Epithelial cell of esophagus (primary cell): ENCODE measurements around the gene SERPINB13.

Experiments used
- DNase-seq: peaks from one replicate; pipeline ENCODE4 v3.0.0; 2010; ENCODE audit warnings: low read depth
- H3K4me3 ChIP-seq: 2 replicates; pipeline ENCODE4 v1.5.1; 2011; ENCODE audit warnings: mild to moderate bottlenecking, low read length, control low read depth
- CTCF ChIP-seq: IDR thresholded peaks from 2 replicates; pipeline ENCODE4 v1.5.1; 2011; ENCODE audit warnings: low read depth, mild to moderate bottlenecking, low read length, control low read depth, inconsistent platforms; ENCODE audit not compliant: insufficient read depth; ENCODE audit errors: missing control alignments

SERPINB13 gene

GRCh38 chr18:63603355-63603754 lies 16.2 kb downstream of the SERPINB13 start:
- DNase-seq, result peak; percentile 60
- H3K4me3 ChIP-seq, result no peak overlapping the region
- TF ChIP-seq CTCF, result no peak

DNA sequence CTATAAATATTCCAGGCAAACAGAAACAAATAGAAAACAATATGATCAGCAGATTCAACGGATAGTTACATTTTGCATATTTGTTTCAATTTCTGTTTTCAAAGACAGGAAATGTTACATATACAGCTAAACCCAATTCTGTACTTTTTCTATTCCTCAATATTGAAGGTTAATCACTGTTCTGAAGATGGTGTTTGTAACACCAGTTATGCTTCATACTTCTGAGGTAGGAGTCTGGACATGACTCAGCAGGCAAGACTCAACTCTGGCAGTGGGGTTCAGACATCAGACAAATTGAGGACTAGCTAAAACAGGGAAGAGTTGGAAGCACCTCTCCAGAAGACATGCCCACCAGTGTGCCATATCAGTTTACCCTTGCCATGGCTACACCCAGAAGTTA lies 16.6 kb downstream of the SERPINB13 start:
- no peak overlapping the region for H3K4me3 ChIP-seq
- no peak for TF ChIP-seq CTCF
- DNase-seq, result peak; percentile 88

- TF ChIP-seq CTCF, result no peak
- peak; percentile 98 for DNase-seq
- H3K4me3 ChIP-seq, result no peak overlapping the region
These were observed 17.8 kb downstream of the SERPINB13 start for GRCh38 chr18:63604791-63605567.

- no peak overlapping the region for H3K4me3 ChIP-seq
- no peak for DNase-seq
- TF ChIP-seq CTCF, result no peak
These were observed 19.4 kb downstream of the SERPINB13 start for GRCh38 chr18:63606526-63606925.

DNA sequence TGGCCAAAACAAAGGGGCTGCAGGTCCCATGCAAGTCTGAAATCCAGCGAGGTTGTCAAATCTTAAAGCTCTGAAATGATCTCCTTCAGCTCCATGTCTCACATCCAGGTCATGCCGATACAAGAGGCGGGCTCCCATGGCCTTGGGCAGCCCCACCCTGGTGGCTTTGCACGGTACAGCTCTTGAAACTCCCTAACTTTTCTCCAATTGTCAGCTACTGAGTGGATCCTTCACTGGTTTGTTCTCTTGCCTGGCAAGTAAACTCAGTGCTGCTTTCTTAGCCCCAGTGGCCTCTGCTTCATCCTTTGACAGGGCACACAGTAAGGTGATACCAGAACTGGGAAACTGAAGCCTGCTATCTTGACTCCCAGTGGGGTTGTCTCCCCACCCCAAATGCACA lies 26.3 kb downstream of the SERPINB13 start:
- no peak for TF ChIP-seq CTCF
- no peak for DNase-seq
- no peak overlapping the region for H3K4me3 ChIP-seq

DNA sequence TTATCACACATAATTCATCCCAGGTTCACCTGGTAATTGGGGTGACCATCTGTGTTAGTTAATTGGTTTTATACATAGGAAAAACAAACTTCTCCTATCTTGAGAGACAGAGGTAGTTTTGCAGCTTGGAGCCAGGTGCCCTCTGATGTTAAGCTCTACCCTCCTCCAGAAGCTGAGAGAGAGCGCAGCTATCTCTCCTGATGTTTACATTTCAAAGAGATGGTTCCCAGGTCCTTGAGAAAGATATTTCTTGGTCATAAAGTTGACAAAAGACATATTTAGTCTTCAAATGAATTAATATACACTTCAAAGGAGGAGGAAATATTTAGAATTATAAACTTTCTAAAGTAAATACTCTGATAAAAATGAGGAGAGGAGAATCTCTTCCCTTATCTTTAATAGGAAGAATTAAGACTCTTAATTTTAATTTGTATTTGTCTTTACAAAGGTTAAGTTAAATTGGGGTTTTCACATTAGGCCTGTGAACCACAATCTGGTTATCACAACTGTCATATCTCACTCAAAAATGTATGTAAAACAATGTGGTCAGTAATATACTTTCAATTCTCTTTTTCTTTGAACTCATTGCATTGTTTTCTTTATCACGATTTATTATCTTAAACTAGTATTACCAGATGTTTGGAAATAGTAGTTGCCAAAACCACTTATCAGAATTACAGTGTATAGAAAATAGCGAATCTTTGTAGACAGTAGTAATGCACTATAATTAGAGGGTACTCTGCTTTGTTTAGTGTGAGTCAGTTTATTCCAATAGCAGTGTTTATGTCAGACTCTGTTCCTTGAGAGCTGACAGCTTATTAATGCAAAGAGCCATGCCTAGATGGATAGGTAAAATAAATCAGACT lies 30.1 kb downstream of the SERPINB13 start:
- H3K4me3 ChIP-seq, result no peak overlapping the region
- DNase-seq, result no peak
- no peak for TF ChIP-seq CTCF
